GM18858 (cell line): Measurements from ENCODE around the gene PYGL.
"Not testable (repeated sequence)": the region's sequence is repeated elsewhere in the genome, so short reads cannot be mapped to it uniquely, and the experiment has no call there.

Experiments used
- ATAC-seq: cut with Tn5 transposase; IDR thresholded peaks from one replicate; pipeline ENCODE4 v1.9.1; 2021; ENCODE audit not compliant: unreplicated experiment

Gene PYGL

GRCh38 chr14:50928002-50928635, 16.2 kb downstream of the PYGL start:
- ATAC-seq, result no peak

- ATAC-seq, result no peak
These were observed 17.4 kb downstream of the PYGL start for GRCh38 chr14:50926851-50927386.

GRCh38 chr14:50924843-50925242, 19.4 kb downstream of the PYGL start:
- no peak for ATAC-seq

GRCh38 chr14:50924236-50924635, 20.0 kb downstream of the PYGL start:
- no peak for ATAC-seq

GRCh38 chr14:50922803-50923202, 21.5 kb downstream of the PYGL start:
- no peak for ATAC-seq

- ATAC-seq, result no peak
These were observed 23.6 kb downstream of the PYGL start for GRCh38 chr14:50920482-50921230.

GRCh38 chr14:50919524-50919923, 24.8 kb downstream of the PYGL start:
- ATAC-seq, result not testable (repeated sequence)

GRCh38 chr14:50917449-50917848, 26.8 kb downstream of the PYGL start:
- no peak for ATAC-seq

- no peak for ATAC-seq
These were observed 33.5 kb downstream of the PYGL start for GRCh38 chr14:50910495-50911420.

GRCh38 chr14:50906326-50907065, 37.8 kb downstream of the PYGL start:
- ATAC-seq, result no peak

- ATAC-seq, result no peak
These were observed 39.6 kb downstream of the PYGL start for GRCh38 chr14:50904719-50905118.

- ATAC-seq, result no peak
These were observed 42.9 kb downstream of the PYGL start for GRCh38 chr14:50901361-50901760.

- no peak for ATAC-seq
These were observed 46.6 kb downstream of the PYGL start for GRCh38 chr14:50897658-50898175.

GRCh38 chr14:50897005-50897404, 47.3 kb downstream of the PYGL start:
- not testable (repeated sequence) for ATAC-seq

- not testable (repeated sequence) for ATAC-seq
These were observed 47.9 kb downstream of the PYGL start for GRCh38 chr14:50896421-50896820.

GRCh38 chr14:50892255-50892654, 52.0 kb downstream of the PYGL start:
- no peak for ATAC-seq

- ATAC-seq, result no peak
These were observed 56.8 kb downstream of the PYGL start for GRCh38 chr14:50887476-50887875.

GRCh38 chr14:50883827-50884197, 60.5 kb downstream of the PYGL start:
- no peak for ATAC-seq

- no peak for ATAC-seq
These were observed 61.1 kb downstream of the PYGL start for GRCh38 chr14:50882932-50883826.
